Ishikawa (cell line): ENCODE results near the gene NEO1.

Experiments
- CREB1 ChIP-seq: IDR thresholded peaks from 2 replicates; pipeline ENCODE4 v1.6.1; 2012; ENCODE audit warnings: low read depth
- EGR1 ChIP-seq: IDR thresholded peaks from 2 replicates; pipeline ENCODE4 v1.6.1; 2012
- EP300 ChIP-seq: IDR thresholded peaks from 2 replicates; pipeline ENCODE4 v1.6.1; 2012; ENCODE audit warnings: borderline replicate concordance
- MAX ChIP-seq: IDR thresholded peaks from 2 replicates; pipeline ENCODE4 v1.6.1; 2012
- NFIC ChIP-seq: IDR thresholded peaks from 2 replicates; pipeline ENCODE4 v1.6.1; 2012
- RAD21 ChIP-seq: IDR thresholded peaks from 2 replicates; pipeline ENCODE4 v1.6.1; 2012; ENCODE audit warnings: low read depth
- REST ChIP-seq: IDR thresholded peaks from 2 replicates; pipeline ENCODE4 v1.6.1; 2012; ENCODE audit warnings: low read depth, mild to moderate bottlenecking
- TAF1 ChIP-seq: IDR thresholded peaks from 2 replicates; pipeline ENCODE4 v1.6.1; 2012; ENCODE audit warnings: low read depth, mild to moderate bottlenecking
- TCF12 ChIP-seq: IDR thresholded peaks from 2 replicates; pipeline ENCODE4 v1.6.1; 2012; ENCODE audit warnings: low read depth
- TEAD4 ChIP-seq: IDR thresholded peaks from 2 replicates; pipeline ENCODE4 v1.6.1; 2012
- USF1 ChIP-seq: IDR thresholded peaks from 2 replicates; pipeline ENCODE4 v1.6.1; 2012
- YY1 ChIP-seq: IDR thresholded peaks from 2 replicates; pipeline ENCODE4 v1.6.1; 2012; ENCODE audit warnings: low read depth
- ZBTB7A ChIP-seq: IDR thresholded peaks from 2 replicates; pipeline ENCODE4 v1.6.1; 2012; ENCODE audit warnings: low read depth

- TF ChIP-seq RAD21 (no peak), YY1 (no peak), NFIC (no peak), REST (no peak), MAX (no peak), ZBTB7A (no peak), EGR1 (no peak), TEAD4 (no peak), CREB1 (no peak), TCF12 (no peak), TAF1 (no peak), EP300 (no peak), USF1 (no peak)
These were observed 104.3 kb downstream of the NEO1 start for GRCh38 chr15:73156431-73157191.
